SK-N-SH (cell line): ENCODE measurements around the gene HSPA12A. TPM values are rescaled to one million over a fixed set of nuclear protein-coding genes. Genes with fewer than 3 reads are reported as not detected.
A peak's percentile ranks its signal among the peaks of the same experiment; 100 is the strongest.

ENCODE experiments used
- CTCF ChIA-PET: fragments of 300-600, 350-600 bp; formaldehyde crosslinking; extraction: SDS; loops from one replicate; lab custom pipeline; 2021; lab: Yijun Ruan, JAX
- POLR2A ChIA-PET: fragments of 350-600 bp; sonication (Branson Sonifier 250); formaldehyde crosslinking; extraction: SDS; loops from one replicate; lab custom pipeline; 2020; ENCODE audit warnings: antibody characterized with exemption, inconsistent platforms; lab: Yijun Ruan, JAX
- DNase-seq: peaks from one replicate; pipeline ENCODE4 v3.0.0; 2012
- H2AFZ ChIP-seq: fragments of 200-600 bp; sonication (generic); 2 replicates; pipeline ENCODE4 v1.8.1; 2016; ENCODE audit warnings: antibody characterized with exemption, mild to moderate bottlenecking, low read depth
- H3F3A ChIP-seq: fragments of 200-600 bp; sonication (generic); replicated peaks from 2 replicates; pipeline ENCODE3; 2016; ENCODE audit warnings: antibody characterized with exemption, mild to moderate bottlenecking; ENCODE audit not compliant: insufficient read depth
- H3K27ac ChIP-seq, 2 experiments: fragments of 200-500 bp in 1 of 2; fragments of 200-600 bp in 1 of 2; sonication (Bioruptor generic) in 1 of 2; sonication (generic), shearing (Covaris generic) in 1 of 2; 2 replicates each; pipeline versions ENCODE4 v1.5.1 to v1.6.1; 2014 to 2016; ENCODE audit warnings: low read depth in 2 of 2, inconsistent platforms in 1 of 2, low read length in 1 of 2, mild to moderate bottlenecking in 1 of 2, mixed read lengths in 1 of 2
- H3K27me3 ChIP-seq: fragments of 200-600 bp; sonication (generic), shearing (Covaris generic); 2 replicates; pipeline ENCODE4 v1.6.1; 2016; ENCODE audit warnings: mixed run types; ENCODE audit not compliant: insufficient read depth
- H3K36me3 ChIP-seq, 2 experiments: fragments of 200-500 bp in 1 of 2; fragments of 200-600 bp in 1 of 2; sonication (Bioruptor generic) in 1 of 2; sonication (generic) in 1 of 2; replicated peaks in 1 of 2; 2 replicates each; pipeline versions ENCODE3 to v1.5.1; 2014 to 2016; ENCODE audit warnings: low read length in 1 of 2, mild to moderate bottlenecking in 1 of 2; ENCODE audit not compliant: insufficient read depth in 2 of 2, control insufficient read depth in 1 of 2
- H3K4me1 ChIP-seq, 2 experiments: fragments of 200-500 bp in 1 of 2; fragments of 200-600 bp in 1 of 2; sonication (Bioruptor generic) in 1 of 2; sonication (generic), shearing (Covaris generic) in 1 of 2; 2 replicates each; pipeline versions ENCODE4 v1.5.1 to v1.6.1; 2014 to 2016; ENCODE audit warnings: low read depth in 1 of 2, low read length in 1 of 2, mixed run types in 1 of 2; ENCODE audit not compliant: insufficient read depth in 2 of 2, control insufficient read depth in 1 of 2
- H3K4me2 ChIP-seq: fragments of 200-600 bp; sonication (generic), shearing (Covaris generic); 2 replicates; pipeline ENCODE4 v1.6.1; 2017; ENCODE audit warnings: mixed run types
- H3K4me3 ChIP-seq, 2 experiments: fragments of 200-500 bp in 1 of 2; fragments of 200-600 bp in 1 of 2; sonication (Bioruptor generic) in 1 of 2; sonication (generic), shearing (Covaris generic) in 1 of 2; 2 replicates each; pipeline versions ENCODE4 v1.5.1 to v1.8.1; 2014 to 2016; ENCODE audit warnings: low read depth in 2 of 2, inconsistent platforms in 1 of 2, low read length in 1 of 2, mild to moderate bottlenecking in 1 of 2, mixed read lengths in 1 of 2, moderate library complexity in 1 of 2
- H3K79me2 ChIP-seq: fragments of 200-600 bp; sonication (generic); 2 replicates; pipeline ENCODE4 v1.8.1; 2017; ENCODE audit warnings: mild to moderate bottlenecking; ENCODE audit not compliant: insufficient read depth
- H3K9ac ChIP-seq: fragments of 200-600 bp; sonication (generic); 2 replicates; pipeline ENCODE4 v1.6.1; 2017; ENCODE audit warnings: mixed run types
- H3K9me2 ChIP-seq: fragments of 200-600 bp; sonication (generic); 2 replicates; pipeline ENCODE4 v1.6.1; 2017; ENCODE audit warnings: mixed run types
- H3K9me3 ChIP-seq: fragments of 200-600 bp; sonication (generic); 2 replicates; pipeline ENCODE4 v1.6.1; 2017; ENCODE audit warnings: mixed run types, mild to moderate bottlenecking, moderate library complexity
- H4K20me1 ChIP-seq: fragments of 200-600 bp; sonication (generic); 2 replicates; pipeline ENCODE4 v1.6.1; 2017; ENCODE audit warnings: mild to moderate bottlenecking, mixed run types; ENCODE audit not compliant: insufficient read depth
- EP300 ChIP-seq, 2 experiments: IDR thresholded peaks; 2 replicates each; pipeline versions ENCODE4 v1.4.0 to v1.6.1; 2012; ENCODE audit warnings: borderline replicate concordance in 1 of 2, low read depth in 1 of 2, low read length in 1 of 2
- EZH2phosphoT487 ChIP-seq: fragments of 200-600 bp; sonication (generic); IDR thresholded peaks from 2 replicates; pipeline ENCODE4 v1.6.1; 2017; ENCODE audit warnings: low read depth, mixed run types, mild to moderate bottlenecking, antibody characterized with exemption, moderate library complexity, borderline replicate concordance
- FOSL2 ChIP-seq: IDR thresholded peaks from 2 replicates; pipeline ENCODE4 v1.4.0; 2012; ENCODE audit warnings: low read depth, mild to moderate bottlenecking, moderate library complexity, borderline replicate concordance
- FOXM1 ChIP-seq: IDR thresholded peaks from 2 replicates; pipeline ENCODE4 v1.4.0; 2012; ENCODE audit warnings: low read depth, mild to moderate bottlenecking
- GABPA ChIP-seq: IDR thresholded peaks from 2 replicates; pipeline ENCODE4 v1.4.0; 2012; ENCODE audit warnings: low read depth, mild to moderate bottlenecking
- MEF2A ChIP-seq: IDR thresholded peaks from 2 replicates; pipeline ENCODE4 v1.4.0; 2012; ENCODE audit warnings: low read depth, borderline replicate concordance
- NRF1 ChIP-seq: IDR thresholded peaks from 2 replicates; pipeline ENCODE4 v1.6.1; 2012; ENCODE audit warnings: low read depth, mild to moderate bottlenecking, low read length
- RAD21 ChIP-seq: IDR thresholded peaks from 2 replicates; pipeline ENCODE4 v1.6.1; 2012; ENCODE audit warnings: mild to moderate bottlenecking, low read length
- TCF12 ChIP-seq: IDR thresholded peaks from 2 replicates; pipeline ENCODE4 v1.4.0; 2012
- TEAD4 ChIP-seq: IDR thresholded peaks from 2 replicates; pipeline ENCODE4 v1.4.0; 2012; ENCODE audit warnings: mild to moderate bottlenecking, borderline replicate concordance; ENCODE audit not compliant: insufficient read depth
- WGBS: methylation state at CpG from one replicate; pipeline ENCODE4 v1.1.6; 2017; ENCODE audit warnings: low lambda C conversion rate; 5-methylcytosine and 5-hydroxymethylcytosine counted together
- polyA plus RNA-seq, 3 experiments: library from polyadenylated mRNA; depleted of rRNA; stranded (reverse); fragments of >200 nt; gene quantifications; 2 replicates each; pipeline ENCODE4 v1.2.3, GENCODE V29; 2012
- TF ChIP-seq, protein P1 (sequence below): fragments of 200-600 bp; sonication (generic); IDR thresholded peaks from 2 replicates; pipeline ENCODE4 v1.6.1; 2017; ENCODE audit warnings: antibody characterized with exemption, mild to moderate bottlenecking, moderate library complexity
- TF ChIP-seq, protein P2 (sequence below): fragments of 150-350 bp; IDR thresholded peaks from 2 replicates; pipeline ENCODE4 v1.6.1; 2016; ENCODE audit warnings: mild to moderate bottlenecking, low read depth, low read length
- TF ChIP-seq, protein P3 (sequence below): IDR thresholded peaks from 2 replicates; pipeline ENCODE4; 2012

Gene HSPA12A
- polyA plus RNA-seq, 1 of the 3 experiments (the other 2 are of a cell fraction), result 2.9 TPM

DNA sequence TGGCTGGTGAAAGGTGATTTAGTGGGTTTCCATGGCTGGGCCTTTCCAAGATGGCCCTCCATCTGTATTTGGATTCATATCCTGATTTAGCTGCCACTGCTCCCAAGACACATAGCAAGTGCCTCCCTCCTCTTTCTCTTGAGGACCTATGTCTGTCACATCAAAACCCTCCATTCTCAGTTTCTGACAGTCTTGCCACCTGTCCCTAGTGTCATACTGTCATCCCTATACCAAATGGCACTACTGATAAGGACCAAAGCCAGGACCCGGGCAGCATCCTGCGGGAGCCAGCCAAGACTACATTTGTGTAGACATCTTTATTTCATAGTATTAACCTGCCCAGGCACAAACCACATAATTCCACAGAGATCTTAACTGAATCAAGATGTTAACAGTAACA is 86.8 kb downstream of the HSPA12A start:
- no peak overlapping the region for H3K4me2 ChIP-seq
- H3K79me2 ChIP-seq, result no peaks in the 10 kb centered on the region
- no peaks in the 10 kb centered on the region for H3F3A ChIP-seq
- no peaks in the 10 kb centered on the region; a peak in 1 of 4 replicates for H3K4me1 ChIP-seq
- no peaks in the 10 kb centered on the region for H3K9me3 ChIP-seq
- H3K9ac ChIP-seq, result no peak overlapping the region
- H4K20me1 ChIP-seq, result no peaks in the 10 kb centered on the region
- DNase-seq, result no peak
- TF ChIP-seq TEAD4 (no peak), GABPA (no peak), TCF12 (no peak)
- 74% methylated on average over 2 of the region's 2 CpGs for WGBS
- H3K27me3 ChIP-seq, result no peaks in the 10 kb centered on the region
- H3K36me3 ChIP-seq, result no peaks in the 10 kb centered on the region
- no peak overlapping the region for H2AFZ ChIP-seq
- ChIA-PET CTCF (interaction anchor here (0.7 to 2.3 kb wide), 4 partner anchors 12 to 519 kb away, joined by 3 to 17 read pairs (median 5); no protein-coding TSS in a partner anchor), POLR2A (no interaction called here)
- no peak overlapping the region for H3K4me3 ChIP-seq
- H3K27ac ChIP-seq, result no peak overlapping the region
- H3K9me2 ChIP-seq, result no peaks in the 10 kb centered on the region

DNA sequence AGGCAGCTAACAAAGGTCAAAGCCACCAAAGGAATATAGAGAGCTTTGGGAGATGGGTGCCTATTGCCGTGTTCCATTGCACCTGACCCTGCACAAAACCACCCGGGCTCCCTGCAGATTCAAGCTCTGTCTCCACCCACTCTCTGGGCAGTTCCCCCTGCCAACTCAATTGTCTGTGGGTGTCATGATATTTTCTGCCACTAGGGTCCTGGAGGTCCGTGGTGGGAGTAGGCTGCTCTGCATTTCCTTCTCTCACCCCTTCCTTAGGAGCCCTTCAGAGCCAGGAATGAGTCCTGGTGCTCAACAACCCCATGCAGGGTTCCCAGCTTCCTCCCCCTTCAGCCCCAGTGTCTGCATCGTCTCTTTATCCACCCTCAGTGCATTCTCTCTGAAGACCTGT is 87.5 kb downstream of the HSPA12A start:
- no peaks in the 10 kb centered on the region for H3K79me2 ChIP-seq
- H3K27me3 ChIP-seq, result no peaks in the 10 kb centered on the region
- no peak overlapping the region for H2AFZ ChIP-seq
- no peak overlapping the region for H3K4me2 ChIP-seq
- ChIA-PET CTCF (interaction anchor here (0.7 to 2.3 kb wide), 9 partner anchors 9 to 520 kb away, joined by 3 to 17 read pairs (median 4); no protein-coding TSS in a partner anchor), POLR2A (no interaction called here)
- no peak overlapping the region for H3K9ac ChIP-seq
- no peaks in the 10 kb centered on the region; a peak in 1 of 4 replicates for H3K4me1 ChIP-seq
- H3K9me2 ChIP-seq, result no peaks in the 10 kb centered on the region
- 15% methylated on average over 3 of the region's 4 CpGs for WGBS
- H3F3A ChIP-seq, result no peaks in the 10 kb centered on the region
- H4K20me1 ChIP-seq, result no peaks in the 10 kb centered on the region
- TF ChIP-seq, protein P1, sequence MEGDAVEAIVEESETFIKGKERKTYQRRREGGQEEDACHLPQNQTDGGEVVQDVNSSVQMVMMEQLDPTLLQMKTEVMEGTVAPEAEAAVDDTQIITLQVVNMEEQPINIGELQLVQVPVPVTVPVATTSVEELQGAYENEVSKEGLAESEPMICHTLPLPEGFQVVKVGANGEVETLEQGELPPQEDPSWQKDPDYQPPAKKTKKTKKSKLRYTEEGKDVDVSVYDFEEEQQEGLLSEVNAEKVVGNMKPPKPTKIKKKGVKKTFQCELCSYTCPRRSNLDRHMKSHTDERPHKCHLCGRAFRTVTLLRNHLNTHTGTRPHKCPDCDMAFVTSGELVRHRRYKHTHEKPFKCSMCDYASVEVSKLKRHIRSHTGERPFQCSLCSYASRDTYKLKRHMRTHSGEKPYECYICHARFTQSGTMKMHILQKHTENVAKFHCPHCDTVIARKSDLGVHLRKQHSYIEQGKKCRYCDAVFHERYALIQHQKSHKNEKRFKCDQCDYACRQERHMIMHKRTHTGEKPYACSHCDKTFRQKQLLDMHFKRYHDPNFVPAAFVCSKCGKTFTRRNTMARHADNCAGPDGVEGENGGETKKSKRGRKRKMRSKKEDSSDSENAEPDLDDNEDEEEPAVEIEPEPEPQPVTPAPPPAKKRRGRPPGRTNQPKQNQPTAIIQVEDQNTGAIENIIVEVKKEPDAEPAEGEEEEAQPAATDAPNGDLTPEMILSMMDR, result peak; percentile 40
- no peak for TF ChIP-seq NRF1
- no peak overlapping the region for H3K4me3 ChIP-seq
- H3K36me3 ChIP-seq, result no peaks in the 10 kb centered on the region
- DNase-seq, result peak; percentile 46
- no peaks in the 10 kb centered on the region for H3K9me3 ChIP-seq
- H3K27ac ChIP-seq, result no peak overlapping the region

DNA sequence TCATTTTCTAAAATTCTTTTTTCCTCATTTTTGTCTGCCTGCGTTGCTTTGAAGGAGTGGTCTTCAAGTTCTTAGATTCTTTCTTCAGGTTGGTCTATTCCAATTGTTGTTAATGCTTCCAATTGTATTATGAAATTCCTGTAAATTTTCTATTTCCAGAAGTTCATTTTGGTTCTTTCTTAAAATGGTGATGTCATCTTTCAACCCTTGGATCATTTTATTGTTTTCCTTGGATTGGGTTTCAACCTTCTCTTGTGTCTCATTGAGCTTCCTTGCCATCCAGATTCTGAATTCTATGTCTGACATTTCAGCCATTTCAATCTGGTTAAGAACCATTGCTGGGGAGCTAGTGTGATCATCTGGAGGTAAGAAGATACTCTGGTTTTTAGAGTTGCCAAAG is 88.5 kb downstream of the HSPA12A start:
- DNase-seq, result no peak
- Histone ChIP-seq H3K27me3 (no peaks in the 10 kb centered on the region), H2AFZ (no peak overlapping the region), H3K9ac (no peak overlapping the region), H3K4me3 (no peak overlapping the region), H3K9me3 (no peaks in the 10 kb centered on the region), H3K27ac (no peak overlapping the region), H3F3A (no peaks in the 10 kb centered on the region), H4K20me1 (no peaks in the 10 kb centered on the region), H3K4me2 (no peak overlapping the region), H3K36me3 (no peaks in the 10 kb centered on the region), H3K9me2 (no peaks in the 10 kb centered on the region)
- CTCF ChIA-PET, result interaction anchor here (0.7 to 2.3 kb wide), 5 partner anchors 10 to 521 kb away, joined by 3 to 17 read pairs (median 5); no protein-coding TSS in a partner anchor
- TF ChIP-seq EP300 (IDR thresholded peaks at IDR 0.05; ENCODE audit: borderline replicate concordance in 1 of 2, low read depth in 1 of 2, low read length in 1 of 2) (no peak), FOXM1 (no peak), MEF2A (no peak), FOSL2 (no peak), EZH2phosphoT487 (no peak), RAD21 (no peak)
- TF ChIP-seq, protein P2, sequence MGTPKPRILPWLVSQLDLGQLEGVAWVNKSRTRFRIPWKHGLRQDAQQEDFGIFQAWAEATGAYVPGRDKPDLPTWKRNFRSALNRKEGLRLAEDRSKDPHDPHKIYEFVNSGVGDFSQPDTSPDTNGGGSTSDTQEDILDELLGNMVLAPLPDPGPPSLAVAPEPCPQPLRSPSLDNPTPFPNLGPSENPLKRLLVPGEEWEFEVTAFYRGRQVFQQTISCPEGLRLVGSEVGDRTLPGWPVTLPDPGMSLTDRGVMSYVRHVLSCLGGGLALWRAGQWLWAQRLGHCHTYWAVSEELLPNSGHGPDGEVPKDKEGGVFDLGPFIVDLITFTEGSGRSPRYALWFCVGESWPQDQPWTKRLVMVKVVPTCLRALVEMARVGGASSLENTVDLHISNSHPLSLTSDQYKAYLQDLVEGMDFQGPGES, result no peak
- TF ChIP-seq, protein P3, sequence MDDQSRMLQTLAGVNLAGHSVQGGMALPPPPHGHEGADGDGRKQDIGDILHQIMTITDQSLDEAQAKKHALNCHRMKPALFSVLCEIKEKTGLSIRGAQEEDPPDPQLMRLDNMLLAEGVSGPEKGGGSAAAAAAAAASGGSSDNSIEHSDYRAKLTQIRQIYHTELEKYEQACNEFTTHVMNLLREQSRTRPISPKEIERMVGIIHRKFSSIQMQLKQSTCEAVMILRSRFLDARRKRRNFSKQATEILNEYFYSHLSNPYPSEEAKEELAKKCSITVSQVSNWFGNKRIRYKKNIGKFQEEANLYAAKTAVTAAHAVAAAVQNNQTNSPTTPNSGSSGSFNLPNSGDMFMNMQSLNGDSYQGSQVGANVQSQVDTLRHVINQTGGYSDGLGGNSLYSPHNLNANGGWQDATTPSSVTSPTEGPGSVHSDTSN, result no peak
- TF ChIP-seq, all 33 proteins: peak for 0
- 40% methylated on average over 1 of the region's 1 CpG for WGBS
- Histone ChIP-seq H3K4me1 (no peaks in the 10 kb centered on the region), H3K79me2 (no peaks in the 10 kb centered on the region)
- POLR2A ChIA-PET, result no interaction called here
